ENCODE results near the gene SORBS2.

The SORBS2 gene

DNA sequence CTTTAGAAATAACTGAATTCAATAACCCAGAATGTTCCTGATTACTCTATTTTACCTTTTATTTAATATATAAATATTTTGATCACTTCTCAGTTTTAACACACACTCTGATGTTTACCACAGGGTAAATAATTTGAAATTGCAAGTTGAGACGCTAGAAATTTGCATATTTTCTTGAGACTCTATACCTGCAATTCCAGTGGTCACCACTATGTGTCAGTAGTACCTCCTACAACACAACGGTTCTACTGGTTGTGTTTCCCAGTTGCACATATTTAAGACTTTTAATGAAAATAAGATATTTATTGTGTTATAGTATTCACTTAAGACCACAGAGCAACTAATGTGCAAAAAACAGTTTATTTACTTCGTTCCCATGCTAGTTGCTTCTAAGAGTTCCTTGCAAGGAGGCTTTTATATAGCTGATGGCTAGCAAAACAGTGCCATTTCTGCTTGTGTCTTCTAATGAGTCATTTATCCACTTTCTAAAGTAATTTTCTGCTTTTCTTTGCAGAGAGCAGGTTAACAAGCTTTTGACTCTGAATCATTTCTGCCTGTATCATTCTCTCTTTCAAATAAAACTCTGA, 177.8 kb downstream of the SORBS2 start:
- no peak for DNase-seq (ENCODE audit: low read depth)
- TF ChIP-seq, protein P1, sequence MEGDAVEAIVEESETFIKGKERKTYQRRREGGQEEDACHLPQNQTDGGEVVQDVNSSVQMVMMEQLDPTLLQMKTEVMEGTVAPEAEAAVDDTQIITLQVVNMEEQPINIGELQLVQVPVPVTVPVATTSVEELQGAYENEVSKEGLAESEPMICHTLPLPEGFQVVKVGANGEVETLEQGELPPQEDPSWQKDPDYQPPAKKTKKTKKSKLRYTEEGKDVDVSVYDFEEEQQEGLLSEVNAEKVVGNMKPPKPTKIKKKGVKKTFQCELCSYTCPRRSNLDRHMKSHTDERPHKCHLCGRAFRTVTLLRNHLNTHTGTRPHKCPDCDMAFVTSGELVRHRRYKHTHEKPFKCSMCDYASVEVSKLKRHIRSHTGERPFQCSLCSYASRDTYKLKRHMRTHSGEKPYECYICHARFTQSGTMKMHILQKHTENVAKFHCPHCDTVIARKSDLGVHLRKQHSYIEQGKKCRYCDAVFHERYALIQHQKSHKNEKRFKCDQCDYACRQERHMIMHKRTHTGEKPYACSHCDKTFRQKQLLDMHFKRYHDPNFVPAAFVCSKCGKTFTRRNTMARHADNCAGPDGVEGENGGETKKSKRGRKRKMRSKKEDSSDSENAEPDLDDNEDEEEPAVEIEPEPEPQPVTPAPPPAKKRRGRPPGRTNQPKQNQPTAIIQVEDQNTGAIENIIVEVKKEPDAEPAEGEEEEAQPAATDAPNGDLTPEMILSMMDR (IDR thresholded peaks at IDR 0.05; ENCODE audit: low read depth, low read length, missing control alignments) = peak; percentile 39
- H3K4me3 ChIP-seq (ENCODE audit: low read depth, low read length) = no peak overlapping the region
- in situ Hi-C loops (cut with HindIII; ENCODE audit: low sequenced_read_pairs) = no loop called here

DNA sequence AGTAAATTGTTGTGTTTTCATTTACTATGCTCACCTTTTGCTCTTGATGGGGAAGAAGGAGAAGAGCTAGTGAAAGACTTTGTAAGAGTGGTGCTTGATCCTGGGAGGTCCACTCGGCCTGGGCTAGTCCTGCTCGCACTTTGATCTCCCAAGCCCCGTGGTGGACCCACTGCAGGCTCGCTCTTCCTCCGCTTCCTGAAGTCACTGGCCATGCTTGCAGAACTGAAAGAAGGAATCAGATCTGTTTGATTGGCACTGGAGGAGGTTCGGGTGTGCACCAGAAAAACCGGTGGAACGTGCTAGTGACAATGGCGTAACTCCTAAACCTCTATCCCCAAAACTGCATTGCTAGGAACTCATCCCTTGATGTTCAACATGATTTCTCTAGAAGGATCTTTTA, 185.2 kb downstream of the SORBS2 start:
- in situ Hi-C loops (cut with HindIII; ENCODE audit: low sequenced_read_pairs) = no loop called here
- H3K4me3 ChIP-seq (ENCODE audit: low read depth, low read length) = no peak overlapping the region
- no peak for DNase-seq (ENCODE audit: low read depth)
- TF ChIP-seq, protein P1 (IDR thresholded peaks at IDR 0.05; ENCODE audit: low read depth, low read length, missing control alignments) = no peak

DNA sequence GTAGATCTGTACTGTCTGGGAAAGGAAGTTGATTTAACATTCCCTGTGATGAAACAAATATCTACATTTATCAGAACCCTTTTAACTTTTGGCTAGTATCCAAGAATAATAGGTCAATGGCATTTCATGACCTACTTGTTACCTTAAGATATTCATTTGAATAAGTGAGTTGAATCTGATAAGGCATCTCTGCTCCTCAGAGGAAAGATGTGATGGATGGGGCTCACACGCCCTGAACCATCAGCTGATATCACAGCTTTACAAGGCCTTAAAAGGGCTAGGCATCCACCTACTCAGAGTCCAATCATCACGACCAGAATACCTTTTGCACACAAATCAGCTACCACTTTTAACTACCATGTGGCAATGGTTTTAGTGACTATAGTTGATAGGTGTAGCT, 186.5 kb downstream of the SORBS2 start:
- in situ Hi-C loops (cut with HindIII; ENCODE audit: low sequenced_read_pairs) = no loop called here
- TF ChIP-seq, protein P1 (IDR thresholded peaks at IDR 0.05; ENCODE audit: low read depth, low read length, missing control alignments) = no peak
- no peak overlapping the region for H3K4me3 ChIP-seq (ENCODE audit: low read depth, low read length)
- no peak for DNase-seq (ENCODE audit: low read depth)

DNA sequence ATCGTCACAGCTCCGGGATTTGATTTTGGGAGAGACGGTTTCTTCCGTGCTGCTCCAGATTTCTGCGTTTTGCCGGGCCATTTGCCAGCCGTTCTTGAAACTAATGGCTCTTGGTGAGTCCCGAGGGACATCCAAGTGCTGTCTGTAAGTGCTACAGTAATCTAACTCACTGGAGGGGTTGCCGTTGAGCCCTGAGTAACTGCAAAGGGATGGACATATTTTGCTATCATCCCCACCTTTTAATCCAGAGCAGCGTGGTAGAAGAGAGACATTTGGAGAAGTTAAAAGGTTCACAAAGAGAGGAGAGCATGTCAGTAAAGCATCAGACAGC, 187.8 kb downstream of the SORBS2 start:
- H3K4me3 ChIP-seq (ENCODE audit: low read depth, low read length) = no peak overlapping the region
- TF ChIP-seq, protein P1 (IDR thresholded peaks at IDR 0.05; ENCODE audit: low read depth, low read length, missing control alignments) = no peak
- in situ Hi-C loops (cut with HindIII; ENCODE audit: low sequenced_read_pairs) = no loop called here
- DNase-seq (ENCODE audit: low read depth) = no peak

DNA sequence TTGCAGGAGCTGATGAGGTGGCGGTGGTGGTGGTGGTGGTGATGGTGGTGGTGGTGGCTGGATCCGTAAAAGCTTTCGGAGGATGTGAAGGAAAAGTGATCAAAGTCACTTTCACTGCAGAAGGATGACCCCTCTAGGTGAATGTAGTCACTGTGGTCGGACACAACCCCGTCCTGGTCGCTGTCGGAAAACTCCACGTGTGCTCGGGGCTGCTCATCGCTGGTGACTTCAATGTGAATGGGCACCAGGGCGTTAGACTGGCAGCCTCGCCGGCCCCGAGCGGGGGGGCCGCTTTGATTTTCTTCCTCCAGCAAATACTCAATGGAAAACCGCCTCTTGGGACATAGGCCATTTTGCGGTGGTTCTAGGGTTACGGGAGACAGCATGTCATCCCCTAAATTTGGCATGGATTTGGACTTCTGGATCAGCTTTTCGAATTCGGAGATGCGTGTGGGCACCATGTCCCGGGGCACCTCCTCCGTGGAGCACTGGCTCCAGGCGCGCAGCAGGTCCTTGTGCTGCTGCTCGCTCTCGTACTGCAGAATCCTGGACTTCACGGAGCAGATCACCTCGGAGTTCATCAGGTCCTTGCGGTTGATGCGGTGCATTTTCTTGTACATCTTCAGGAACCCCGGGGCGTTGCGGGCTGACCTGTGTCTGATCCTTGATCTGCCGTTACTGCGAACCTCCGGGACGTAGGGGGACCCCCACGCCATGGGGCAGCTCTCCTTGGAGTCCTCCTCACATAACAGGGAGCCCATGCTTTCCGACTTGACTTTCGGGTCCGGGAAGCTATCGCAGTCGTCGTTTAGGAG, 188.3 kb downstream of the SORBS2 start:
- in situ Hi-C loops (cut with HindIII; ENCODE audit: low sequenced_read_pairs) = no loop called here
- H3K4me3 ChIP-seq (ENCODE audit: low read depth, low read length) = no peak overlapping the region
- TF ChIP-seq, protein P1 (IDR thresholded peaks at IDR 0.05; ENCODE audit: low read depth, low read length, missing control alignments) = no peak
- DNase-seq (ENCODE audit: low read depth) = no peak

- no peak for DNase-seq (ENCODE audit: low read depth)
- H3K4me3 ChIP-seq (ENCODE audit: low read depth, low read length) = no peak overlapping the region
- in situ Hi-C loops (cut with HindIII; ENCODE audit: low sequenced_read_pairs) = no loop called here
- TF ChIP-seq, protein P1 (IDR thresholded peaks at IDR 0.05; ENCODE audit: low read depth, low read length, missing control alignments) = no peak
Observed at GRCh38 chr4:185608185-185608584, 203.8 kb downstream of the SORBS2 start.

Measured in astrocyte of the cerebellum (primary cell).